ENCODE results near the gene ARHGAP42.

The ARHGAP42 gene

DNA sequence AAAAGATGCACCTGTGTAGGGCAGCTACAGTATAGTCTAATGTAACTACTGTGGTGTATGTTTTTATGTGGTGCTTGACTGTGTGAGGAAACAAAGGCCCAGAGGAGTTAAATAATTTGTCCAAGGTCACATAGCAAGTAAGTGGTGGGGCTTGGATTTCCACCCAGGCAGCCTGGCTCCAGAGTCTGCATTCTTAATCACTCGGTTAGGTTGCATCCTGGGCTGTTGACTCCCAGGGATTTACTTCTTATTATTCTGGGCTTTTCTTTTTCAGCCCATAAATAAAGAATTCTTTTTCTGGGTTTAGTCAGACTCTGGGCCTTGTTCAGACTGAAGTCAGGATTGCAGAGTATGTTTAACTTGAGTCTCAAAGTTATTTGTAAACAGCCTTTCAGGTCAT, 82.1 kb downstream of the ARHGAP42 start:
- DNase-seq: no peak

DNA sequence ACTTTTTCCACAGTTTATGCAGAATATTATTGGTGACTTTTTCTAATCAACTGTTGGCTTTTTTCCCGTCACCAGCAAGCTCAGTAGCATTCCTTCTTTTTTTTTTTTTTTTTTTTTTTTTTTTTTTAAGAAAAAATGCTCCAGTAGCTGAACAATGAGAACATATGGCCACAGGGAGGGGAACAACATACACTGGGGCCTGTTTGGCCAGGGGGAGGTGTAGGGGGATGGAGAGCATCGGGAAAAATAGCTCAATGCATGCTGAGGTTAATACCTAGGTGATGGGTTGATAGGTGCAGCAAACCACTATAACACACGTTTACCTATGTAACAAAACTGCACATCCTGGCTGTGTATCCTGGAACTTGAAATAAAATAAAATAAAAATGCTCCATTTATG, 82.5 kb downstream of the ARHGAP42 start:
- DNase-seq: no peak

DNA sequence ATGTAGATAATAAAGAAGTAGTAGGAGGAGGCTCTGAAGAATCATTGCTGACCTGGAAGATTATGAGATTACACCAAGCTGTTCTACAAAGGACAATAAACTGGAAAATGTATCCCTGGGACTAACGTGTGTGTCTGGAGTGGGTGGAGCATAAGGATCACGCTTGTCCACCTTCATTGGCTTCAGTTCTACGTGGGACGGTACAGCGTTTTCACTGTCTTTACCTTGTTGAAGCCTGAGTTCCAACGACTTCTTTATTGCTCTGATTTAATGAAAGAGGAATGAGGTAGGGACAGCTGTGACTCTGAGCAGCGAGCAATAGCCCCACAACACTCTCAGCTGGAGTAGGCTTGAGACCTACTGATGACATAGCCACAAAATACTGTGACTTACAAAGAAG, 87.0 kb downstream of the ARHGAP42 start:
- no peak for DNase-seq

DNA sequence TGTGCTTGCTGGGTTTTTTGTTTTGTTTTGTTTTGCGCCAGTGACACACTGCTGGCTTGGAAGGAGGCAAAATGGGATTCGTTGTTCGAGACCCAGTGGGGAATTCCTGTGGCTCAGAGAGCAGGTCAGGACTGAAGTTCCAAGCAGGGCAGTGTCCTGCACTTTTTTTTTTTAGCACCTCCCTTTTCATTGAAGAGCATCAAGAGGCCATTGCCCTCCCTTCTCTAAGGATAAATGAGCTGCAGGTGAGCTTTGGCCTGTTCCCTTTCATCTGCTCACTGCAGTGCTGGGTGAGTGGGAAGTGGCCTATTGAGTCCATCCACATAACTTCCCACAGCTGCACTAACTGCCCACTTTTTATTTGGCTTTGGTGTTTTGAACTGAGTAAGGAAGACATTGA, 87.8 kb downstream of the ARHGAP42 start:
- no peak for DNase-seq

DNA sequence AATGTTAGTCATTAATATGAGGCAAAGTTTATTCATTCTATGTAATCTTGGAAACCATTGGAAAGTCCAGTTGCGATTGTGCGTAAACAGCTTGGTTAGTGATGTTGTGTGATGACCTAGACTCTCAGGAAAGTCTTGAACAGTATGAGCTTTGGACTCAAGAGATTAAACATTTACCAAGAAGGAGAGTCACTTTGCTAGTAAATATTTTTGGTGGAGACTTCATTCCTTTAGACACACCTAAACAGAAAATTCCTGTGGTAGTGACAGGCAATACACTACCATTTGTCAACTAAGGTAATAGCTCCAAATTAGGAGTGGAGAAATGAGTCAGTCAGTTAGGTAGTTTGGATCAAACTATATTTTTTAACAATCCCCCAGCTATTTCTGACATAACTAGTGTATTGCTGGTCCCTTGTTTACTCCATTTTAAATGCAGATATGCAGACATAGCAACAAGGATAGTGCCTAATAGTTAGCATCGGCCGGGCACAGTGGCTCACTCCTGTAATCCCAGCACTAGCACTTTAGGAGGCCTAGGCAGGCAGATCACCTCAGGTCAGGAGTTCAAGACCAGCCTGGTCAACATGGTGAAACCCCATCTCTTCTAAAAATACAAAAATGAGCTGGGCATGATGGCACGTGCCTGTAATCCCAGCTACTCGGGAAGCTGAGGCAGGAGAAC, 89.3 kb downstream of the ARHGAP42 start:
- DNase-seq: no peak

DNA sequence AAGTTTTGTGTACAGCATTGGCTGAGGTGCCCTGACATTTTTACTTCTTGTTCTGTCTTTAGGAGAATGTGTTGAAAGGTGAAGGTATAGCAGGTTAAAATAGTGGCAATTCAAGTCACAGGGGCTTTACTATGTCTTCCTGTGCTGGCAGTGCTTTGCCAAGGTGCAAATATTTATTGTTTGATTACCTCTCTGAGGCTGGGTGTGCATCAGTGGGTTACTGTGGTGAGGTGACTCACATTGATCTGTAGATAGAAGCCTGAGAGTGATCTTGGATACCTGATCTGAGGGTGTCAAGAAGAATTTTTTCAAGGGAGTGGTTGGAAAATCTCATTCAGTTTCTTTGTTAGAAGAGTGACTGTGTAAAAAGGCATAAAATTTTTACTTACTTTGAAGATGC, 90.0 kb downstream of the ARHGAP42 start:
- no peak for DNase-seq

DNA sequence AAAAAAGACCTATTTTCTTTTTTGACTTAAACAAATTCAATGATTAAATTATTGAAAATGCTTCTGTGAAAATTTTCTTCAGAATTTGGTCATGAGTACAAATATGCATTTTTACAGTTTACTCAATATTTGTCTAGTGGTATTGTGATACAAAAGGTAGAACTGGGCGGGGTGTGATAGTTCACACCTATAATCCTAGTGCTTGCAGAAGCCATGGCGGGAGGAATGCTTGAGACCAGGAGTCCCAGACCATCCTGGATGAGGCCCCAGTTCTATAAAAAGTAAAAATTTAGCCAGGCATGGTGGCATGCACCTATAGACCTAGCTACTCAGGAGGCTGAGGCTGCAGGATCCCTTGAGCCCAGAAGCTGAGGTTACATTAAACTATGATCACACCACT, 90.6 kb downstream of the ARHGAP42 start:
- no peak for DNase-seq

DNA sequence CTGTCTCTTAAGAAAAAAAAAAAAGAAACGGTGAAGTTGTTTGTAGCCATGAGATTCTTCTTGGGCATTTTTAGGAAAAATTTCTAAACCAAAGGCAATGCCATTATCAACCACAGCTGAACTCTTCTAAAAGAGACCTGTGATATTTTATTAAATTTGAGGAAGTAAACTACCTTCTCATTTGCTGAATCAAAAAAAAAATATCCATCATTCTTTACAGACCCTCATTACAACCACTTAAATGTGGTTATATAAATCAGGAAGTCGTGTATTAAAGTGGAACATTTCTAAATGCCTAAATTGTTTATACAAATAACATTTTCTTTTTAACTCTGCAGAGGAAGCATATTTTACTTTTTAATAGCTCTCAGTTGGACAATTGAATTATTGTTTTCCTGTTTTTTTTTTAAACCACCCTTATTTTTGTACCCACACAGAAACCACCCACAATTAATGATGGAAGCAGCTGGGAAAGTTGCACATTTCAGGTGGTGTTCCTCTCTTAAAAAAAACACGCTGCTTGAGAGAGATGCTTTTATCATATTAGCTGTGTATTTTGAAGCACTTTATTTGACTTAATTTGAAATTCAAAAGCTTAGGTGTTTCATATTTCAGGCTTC, 91.2 kb downstream of the ARHGAP42 start:
- DNase-seq: no peak

DNA sequence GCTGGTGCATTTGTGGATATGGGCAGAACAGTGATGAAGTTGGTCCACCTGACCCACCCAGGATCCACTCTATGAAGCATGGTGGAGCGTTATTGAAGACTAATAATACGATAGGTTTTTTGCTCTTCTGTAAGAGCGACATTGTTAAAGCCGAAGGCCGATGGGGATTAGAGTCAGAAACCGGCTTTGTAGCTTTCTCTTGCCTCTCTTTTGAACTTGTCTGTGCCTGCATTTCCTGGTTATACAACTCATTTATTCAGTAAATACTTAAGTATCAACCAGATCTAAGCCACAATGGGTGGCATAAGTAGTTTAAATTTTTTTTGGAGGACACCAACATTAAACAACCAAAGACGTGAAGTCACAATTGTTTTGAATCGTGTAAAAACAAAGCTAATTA, 93.4 kb downstream of the ARHGAP42 start:
- DNase-seq: no peak

DNA sequence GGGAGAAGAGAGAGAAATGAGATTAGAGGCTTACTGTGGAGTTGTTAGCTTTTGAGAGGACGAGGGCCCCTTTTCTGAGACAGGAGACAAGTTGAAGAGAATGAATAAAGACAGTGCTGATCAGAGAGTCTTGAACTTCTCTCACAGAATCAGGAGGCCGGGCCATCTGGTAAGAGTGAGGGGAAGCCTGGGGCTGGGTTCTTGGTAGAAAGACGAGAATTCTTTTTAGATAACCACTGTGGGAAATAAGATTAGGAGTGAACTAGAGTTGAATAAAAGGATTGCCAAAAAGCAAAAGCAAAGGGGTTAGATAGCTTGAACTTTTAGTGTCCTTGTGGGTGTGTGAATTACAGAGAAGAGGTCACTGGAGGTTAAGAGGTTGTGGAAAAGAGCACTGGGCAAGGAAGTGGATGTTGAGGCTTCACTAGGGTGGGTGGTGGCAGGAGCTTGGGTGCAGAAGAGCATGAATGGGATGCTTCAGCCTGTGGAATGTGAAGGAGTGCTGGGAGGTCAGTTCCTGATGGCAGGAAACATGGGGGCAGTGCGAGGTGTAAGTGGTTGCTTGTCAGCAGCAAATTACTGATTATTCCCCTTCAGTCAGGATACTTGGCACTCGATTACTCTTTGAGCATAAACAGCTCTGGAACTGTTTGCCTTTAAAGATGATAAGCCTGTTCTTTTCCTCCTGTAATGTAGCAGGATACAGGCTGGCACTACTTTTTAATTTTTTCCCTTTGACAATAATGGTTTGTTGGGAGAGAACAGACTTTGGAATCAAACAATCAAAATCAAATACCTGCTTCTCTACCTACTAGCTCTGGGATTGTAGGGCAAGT, 98.3 kb downstream of the ARHGAP42 start:
- DNase-seq: no peak

DNA sequence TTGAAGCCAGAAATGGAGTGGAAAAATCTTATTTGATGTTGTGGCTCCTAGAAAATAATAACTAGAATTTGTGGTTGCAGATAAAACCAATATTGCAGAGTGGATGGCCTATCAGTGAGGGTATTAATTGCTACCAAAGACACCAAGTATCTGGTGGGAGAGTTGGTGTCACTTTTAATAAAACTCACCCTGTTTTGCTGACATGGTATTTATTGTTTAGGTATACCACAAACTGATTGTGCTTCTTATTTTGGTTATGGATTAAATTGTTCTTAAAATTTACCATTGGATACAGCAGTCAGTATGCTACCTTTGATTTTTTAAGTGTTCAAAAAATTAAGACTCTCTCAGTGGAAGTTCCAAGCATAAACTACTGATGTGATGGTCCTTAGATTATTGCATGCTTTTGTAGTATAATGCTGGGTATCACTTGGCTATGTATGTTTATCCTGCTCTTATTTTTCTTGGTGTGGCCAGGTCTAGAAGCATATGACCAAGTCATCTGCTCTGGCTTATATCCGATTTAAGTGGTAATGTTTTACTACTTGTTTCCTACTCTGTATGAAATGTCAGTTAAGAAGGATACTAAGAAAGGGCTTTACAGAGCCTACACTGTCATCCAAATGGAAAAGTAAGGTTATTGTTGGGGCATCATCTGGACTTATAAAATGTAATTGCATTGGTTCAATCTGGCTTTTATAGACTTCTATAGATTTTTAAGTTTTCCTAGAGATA, 101.6 kb downstream of the ARHGAP42 start:
- no peak for DNase-seq

DNA sequence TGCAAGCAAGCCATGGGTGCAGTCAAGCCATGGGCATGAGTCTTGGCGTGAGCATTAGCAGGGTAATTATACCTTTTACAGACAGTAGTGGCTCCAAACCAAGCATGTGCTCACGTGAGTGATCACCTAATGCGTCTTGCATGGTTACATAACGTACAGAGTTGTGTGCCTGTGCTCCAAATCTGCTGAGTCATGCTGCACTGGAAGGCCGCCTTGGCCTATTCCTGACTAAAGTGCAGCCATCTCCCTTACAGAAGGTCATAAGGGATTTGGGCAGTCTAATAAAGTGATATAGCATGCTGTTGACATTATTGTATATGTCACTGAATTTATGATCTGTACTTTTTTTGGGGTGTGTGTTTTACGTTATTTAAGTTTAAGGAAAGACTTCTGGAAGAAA, 102.4 kb downstream of the ARHGAP42 start:
- DNase-seq: no peak

DNA sequence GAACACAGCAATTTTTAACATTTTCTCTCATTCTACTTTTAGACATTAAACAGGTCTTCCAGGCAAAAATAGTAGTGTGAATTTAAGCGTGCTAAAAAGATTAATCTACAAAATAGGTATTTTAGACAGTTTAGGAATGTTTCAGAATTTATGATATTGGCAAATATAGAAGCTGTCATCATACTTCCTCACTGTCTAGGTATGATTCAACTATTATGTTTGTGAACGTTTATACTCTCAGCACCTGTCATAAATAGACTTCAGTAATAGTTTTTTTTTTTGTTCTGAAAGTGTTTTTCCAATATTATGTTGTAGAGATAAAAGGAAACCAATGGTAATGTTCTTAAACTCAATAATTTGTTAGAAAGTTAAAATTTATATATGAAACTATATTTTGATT, 103.0 kb downstream of the ARHGAP42 start:
- DNase-seq: no peak

DNA sequence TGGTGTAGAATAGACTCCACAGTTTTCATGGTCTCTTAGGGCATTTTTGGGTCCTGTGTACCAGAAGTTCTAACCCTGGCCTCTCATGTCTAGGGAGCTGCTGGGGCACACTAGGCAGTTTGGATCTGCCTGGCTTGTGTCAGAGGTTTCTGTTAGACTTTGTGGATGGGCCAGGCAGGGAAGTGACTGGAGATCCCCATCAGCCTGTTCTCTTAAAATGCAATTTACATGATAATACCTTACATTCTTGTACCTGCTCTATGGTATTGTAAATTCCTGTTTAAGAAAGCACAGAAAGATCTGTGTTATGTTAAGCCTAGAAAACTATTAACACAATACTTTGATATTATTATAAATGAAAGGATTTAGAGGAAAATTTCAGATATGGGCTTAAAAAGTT, 104.0 kb downstream of the ARHGAP42 start:
- no peak for DNase-seq

DNA sequence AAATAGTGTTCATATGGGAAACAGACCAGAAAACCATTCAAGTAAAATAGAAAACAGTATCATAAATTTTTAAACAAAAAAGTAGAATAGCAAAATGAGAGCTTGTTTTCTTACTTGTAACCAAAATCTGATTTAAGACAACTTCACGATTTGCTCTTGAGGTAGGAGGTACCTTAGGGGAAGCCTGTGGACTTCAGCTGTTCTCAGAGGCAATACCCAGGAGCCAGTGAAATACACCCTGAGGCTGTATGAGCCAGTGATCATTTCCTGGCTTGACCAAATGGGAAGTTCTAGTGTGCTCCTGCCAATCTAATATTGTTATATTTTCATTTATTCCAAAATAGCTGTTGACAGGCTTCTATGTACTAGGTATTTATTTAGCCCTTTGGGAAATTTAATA, 104.8 kb downstream of the ARHGAP42 start:
- DNase-seq: no peak

DNA sequence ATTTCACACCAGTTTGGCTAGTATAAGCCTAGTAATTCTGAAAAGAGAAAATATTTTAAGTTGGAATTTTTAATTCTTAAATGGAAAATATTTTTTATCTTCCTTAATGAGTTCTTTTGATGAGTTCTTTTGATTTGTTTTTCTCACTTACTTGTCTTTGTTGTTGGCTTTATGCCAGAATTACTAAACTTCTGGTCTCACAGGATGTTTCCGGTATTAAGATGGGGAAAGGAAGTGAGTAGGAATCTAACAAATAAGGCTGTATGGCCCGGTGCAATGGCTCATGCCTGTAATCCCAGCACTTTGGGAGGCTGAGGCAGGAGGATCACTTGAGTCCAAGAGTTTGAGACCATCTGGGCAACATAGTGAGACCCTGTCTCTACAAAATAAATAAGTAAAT, 106.4 kb downstream of the ARHGAP42 start:
- no peak for DNase-seq

DNA sequence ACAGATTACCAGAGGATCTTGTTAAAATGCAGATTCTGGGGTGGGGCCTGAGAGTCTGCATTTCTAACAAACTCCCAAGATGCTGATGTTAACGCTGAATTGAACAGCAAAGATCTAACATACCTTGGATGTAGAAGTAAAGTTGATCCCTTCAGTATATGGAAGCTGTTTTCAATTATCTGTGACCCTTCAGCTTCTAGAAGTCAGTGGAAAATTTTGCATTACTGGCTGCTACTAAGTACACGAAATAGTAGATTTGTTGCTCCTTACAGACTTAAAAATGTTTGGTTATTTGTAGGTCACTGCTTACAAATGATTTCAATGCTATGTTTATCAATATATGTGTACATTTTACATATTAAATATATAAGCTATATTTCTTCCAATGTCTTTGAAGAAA, 107.4 kb downstream of the ARHGAP42 start:
- DNase-seq: no peak

DNA sequence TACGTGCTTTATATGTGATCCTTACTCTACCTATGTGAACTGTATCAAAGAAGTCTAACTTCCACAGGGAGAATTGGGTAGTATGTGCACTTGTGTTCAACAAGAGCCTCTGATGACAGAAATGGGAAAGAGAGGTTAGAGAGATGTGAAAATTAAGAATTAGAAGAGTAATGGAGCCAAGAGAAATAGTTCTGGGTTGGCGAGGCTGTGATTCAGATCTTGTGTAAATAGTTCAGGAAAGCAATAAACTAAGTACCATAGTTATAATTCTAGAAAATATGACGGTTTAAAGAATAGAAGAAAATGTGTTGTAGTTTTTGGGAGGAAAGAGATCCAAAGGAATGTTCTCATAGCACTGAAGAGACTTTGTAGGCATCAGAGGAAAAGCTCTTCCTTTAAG, 112.4 kb downstream of the ARHGAP42 start:
- no peak for DNase-seq

DNA sequence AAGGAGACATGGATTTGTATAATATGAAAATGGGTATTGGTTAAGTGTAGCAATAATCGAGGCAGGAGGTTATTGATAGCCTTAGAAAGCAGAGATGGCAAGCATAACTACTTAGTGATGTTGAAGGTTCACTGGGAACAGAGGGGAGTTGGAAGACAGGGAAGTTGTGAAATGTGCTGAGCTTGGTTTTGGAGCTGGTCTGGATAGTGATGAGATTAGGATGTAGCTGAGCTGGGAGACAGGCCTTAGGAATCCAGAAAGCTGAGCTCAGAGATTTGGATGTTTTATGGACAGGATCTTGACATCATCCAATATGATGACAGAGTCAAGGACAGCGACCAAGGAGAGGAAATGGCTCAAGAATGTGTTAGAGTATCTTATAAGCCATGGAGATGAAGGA, 113.1 kb downstream of the ARHGAP42 start:
- DNase-seq: no peak

DNA sequence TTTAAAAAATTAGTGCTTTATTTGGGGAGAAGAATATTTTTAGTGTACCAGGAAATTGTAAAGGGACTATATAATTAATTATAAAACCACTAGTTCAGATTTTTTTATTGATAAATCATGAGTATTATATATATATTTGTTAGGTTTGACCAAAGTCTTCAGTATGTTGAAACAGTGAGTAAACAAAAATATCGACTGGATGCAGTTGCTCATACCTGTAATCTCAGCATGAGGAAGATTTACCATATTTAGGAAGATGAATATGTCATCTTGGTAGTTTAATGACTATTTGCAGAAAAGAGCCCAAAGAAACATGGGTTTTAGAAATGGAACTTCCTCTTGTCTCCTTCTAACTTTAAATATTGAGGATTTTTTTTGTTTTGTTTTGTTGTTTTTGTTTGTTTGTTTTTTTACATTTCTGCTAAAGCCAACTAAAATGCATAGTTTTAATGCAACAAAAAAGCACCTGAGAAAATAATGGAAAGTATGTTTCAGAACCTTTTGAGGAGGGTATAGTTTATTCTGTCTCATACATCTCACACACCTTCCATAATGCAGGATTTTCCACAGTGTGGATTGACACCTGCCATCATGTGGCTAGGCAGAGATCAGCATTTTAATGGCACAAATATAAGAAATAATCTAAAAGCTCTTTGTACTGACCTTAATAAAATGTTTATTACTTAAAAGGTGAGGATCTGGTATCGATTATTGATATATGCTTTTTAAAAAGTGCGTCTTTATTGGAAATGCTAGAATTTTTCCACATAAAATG, 114.3 kb downstream of the ARHGAP42 start:
- DNase-seq: no peak

DNA sequence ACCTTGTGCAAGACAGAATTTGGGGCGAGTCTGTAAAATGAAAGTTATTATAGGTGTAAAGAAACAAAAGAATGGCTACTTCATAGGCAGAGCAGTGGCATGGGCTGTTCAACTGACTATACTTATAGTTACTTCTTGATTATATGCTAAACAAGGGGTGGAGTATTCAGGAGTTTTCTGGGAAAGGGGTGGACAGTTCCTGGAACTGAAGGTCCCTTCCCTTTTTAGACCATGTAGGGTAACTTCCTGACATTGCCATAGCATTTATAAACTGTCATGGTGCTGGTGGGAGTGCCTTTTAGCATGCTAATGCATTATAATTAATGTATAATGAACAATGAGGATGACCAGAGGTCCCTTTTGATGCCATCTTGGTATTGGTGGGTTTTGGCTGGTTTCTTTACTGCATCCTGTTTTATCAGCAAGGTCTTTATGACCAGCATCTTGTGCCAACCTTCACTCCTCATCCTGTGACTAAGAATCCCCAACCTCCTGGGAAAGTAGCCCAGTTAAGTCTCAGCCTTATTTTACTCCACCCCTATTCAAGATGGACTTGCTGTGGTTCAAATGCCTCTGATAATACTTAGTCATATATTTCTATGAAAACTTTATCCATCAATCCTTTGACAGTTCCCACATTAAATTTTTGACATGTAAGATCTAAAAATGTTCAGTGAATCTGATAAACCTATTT, 118.6 kb downstream of the ARHGAP42 start:
- no peak for DNase-seq

DNA sequence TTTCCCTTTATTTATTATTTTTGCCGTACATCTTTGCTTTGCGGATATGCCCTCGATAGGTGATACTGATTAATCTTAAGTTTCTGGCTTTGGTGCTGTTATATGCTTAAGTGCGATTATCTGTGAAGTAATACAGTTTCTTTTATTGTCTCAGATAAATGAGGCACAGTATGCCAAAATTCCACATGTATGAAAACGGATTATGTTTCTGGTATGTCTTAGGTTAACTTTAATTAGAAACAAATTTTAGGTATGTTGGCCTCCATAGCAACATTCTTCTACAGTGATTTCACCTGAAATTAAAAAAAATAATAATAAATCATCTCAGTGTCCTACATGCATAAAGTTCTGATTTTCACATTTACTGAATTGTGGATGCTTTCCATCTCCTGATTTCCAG, 119.2 kb downstream of the ARHGAP42 start:
- no peak for DNase-seq

Data from activated effector memory CD4-positive, alpha-beta T cell treated with anti-CD3 and anti-CD28 coated beads, Interleukin-2, amount 50 U/mL, for 16 hours (primary cell).